Common myeloid progenitor, CD34-positive (primary cell): Measurements from ENCODE around the gene SH2D3C.

ENCODE experiments used
- CTCF ChIA-PET: fragments of 350-600 bp; sonication (Branson Sonifier 250); formaldehyde crosslinking; loops from one replicate; lab custom pipeline; 2021; ENCODE audit warnings: antibody characterized with exemption; lab: Charles Lee
- POLR2A ChIA-PET: fragments of 350-600 bp; sonication (Branson Sonifier 250); formaldehyde crosslinking; loops from one replicate; lab custom pipeline; 2021; ENCODE audit warnings: antibody characterized with exemption; lab: Charles Lee
- DNase-seq, 3 donors: peaks; one replicate each; pipeline versions ENCODE4 v3.0.0 to v3.0.0-alpha.2; 2013
- H3K27ac ChIP-seq, 2 experiments: 1 replicate in 1 of 2; 2 replicates in 1 of 2; pipeline ENCODE4 v1.7.0; 2013; ENCODE audit warnings: inconsistent platforms in 2 of 2, low read length in 2 of 2, mild to moderate bottlenecking in 2 of 2, low read depth in 1 of 2, moderate library complexity in 1 of 2; ENCODE audit not compliant: severe bottlenecking in 2 of 2, insufficient read depth in 1 of 2, poor library complexity in 1 of 2
- H3K27me3 ChIP-seq, 5 experiments: replicated peaks in 2 of 5; 1 replicate in 3 of 5; 2 replicates in 2 of 5; pipeline versions ENCODE4 v1.6.1 to v1.7.0; 2013; ENCODE audit warnings: low read length in 4 of 5, mild to moderate bottlenecking in 2 of 5, moderate library complexity in 2 of 5, inconsistent platforms in 1 of 5; ENCODE audit not compliant: insufficient read depth in 5 of 5, control insufficient read depth in 4 of 5
- H3K36me3 ChIP-seq, 4 experiments: 1 replicate in 2 of 4; 2 replicates in 2 of 4; pipeline versions ENCODE4 v1.6.1 to v1.7.0; 2013; ENCODE audit warnings: low read length in 3 of 4, control low read depth in 1 of 4, mild to moderate bottlenecking in 1 of 4; ENCODE audit not compliant: control insufficient read depth in 4 of 4, insufficient read depth in 4 of 4
- H3K4me1 ChIP-seq, 4 experiments: 1 replicate in 3 of 4; 2 replicates in 1 of 4; pipeline versions ENCODE4 v1.6.1 to v1.7.1; 2013; ENCODE audit warnings: low read length in 3 of 4, mild to moderate bottlenecking in 3 of 4, control low read depth in 1 of 4, inconsistent platforms in 1 of 4, moderate library complexity in 1 of 4; ENCODE audit not compliant: control insufficient read depth in 4 of 4, insufficient read depth in 4 of 4; ENCODE audit errors: control extremely low read depth in 1 of 4
- H3K4me3 ChIP-seq, 7 experiments: 1 replicate in 4 of 7; 2 replicates in 3 of 7; pipeline versions ENCODE4 v1.5.1 to v1.7.0; 2013; ENCODE audit warnings: mild to moderate bottlenecking in 7 of 7, low read length in 6 of 7, moderate library complexity in 6 of 7, inconsistent platforms in 2 of 7, low read depth in 2 of 7, control low read depth in 1 of 7; ENCODE audit not compliant: insufficient read depth in 4 of 7, control insufficient read depth in 1 of 7; ENCODE audit errors: extremely low read depth in 1 of 7
- H3K9me3 ChIP-seq, 5 experiments: 1 replicate in 4 of 5; 2 replicates in 1 of 5; pipeline versions ENCODE4 v1.6.1 to v1.7.1; 2013; ENCODE audit warnings: low read length in 4 of 5, mild to moderate bottlenecking in 2 of 5, inconsistent platforms in 1 of 5, low read depth in 1 of 5, moderate library complexity in 1 of 5; ENCODE audit not compliant: control insufficient read depth in 4 of 5, insufficient read depth in 2 of 5; ENCODE audit errors: control extremely low read depth in 1 of 5
- WGBS: methylation state at CpG from one replicate; pipeline ENCODE4 v1.1.5; 2013; ENCODE audit not compliant: insufficient coverage; 5-methylcytosine and 5-hydroxymethylcytosine counted together

SH2D3C gene

DNA sequence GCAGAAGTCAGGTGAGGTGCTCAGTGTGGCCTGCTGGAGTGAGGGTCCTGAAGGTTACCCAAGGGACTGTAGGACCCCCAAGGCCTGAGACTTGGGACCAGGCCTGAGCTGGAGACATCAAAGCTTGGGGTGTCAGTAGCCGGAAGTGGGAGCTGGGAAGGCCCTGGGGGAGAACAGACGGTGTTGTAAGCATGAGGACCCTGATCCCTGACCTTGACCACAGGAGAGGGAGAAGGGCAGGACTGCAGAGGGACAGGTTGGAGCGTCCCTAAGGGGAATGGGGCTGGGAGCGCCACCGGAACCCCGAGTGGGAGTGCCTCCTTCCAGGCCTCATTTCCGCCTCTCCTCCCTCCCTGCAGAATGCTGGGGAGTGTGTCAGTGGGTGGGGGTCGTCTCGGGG lies 62.1 kb downstream of the SH2D3C start:
- POLR2A ChIA-PET = interaction anchor here (1.5 kb wide), 1 partner anchor 19 kb away, joined by 5 read pairs; the partner anchor contains the start of gene TOR2A

DNA sequence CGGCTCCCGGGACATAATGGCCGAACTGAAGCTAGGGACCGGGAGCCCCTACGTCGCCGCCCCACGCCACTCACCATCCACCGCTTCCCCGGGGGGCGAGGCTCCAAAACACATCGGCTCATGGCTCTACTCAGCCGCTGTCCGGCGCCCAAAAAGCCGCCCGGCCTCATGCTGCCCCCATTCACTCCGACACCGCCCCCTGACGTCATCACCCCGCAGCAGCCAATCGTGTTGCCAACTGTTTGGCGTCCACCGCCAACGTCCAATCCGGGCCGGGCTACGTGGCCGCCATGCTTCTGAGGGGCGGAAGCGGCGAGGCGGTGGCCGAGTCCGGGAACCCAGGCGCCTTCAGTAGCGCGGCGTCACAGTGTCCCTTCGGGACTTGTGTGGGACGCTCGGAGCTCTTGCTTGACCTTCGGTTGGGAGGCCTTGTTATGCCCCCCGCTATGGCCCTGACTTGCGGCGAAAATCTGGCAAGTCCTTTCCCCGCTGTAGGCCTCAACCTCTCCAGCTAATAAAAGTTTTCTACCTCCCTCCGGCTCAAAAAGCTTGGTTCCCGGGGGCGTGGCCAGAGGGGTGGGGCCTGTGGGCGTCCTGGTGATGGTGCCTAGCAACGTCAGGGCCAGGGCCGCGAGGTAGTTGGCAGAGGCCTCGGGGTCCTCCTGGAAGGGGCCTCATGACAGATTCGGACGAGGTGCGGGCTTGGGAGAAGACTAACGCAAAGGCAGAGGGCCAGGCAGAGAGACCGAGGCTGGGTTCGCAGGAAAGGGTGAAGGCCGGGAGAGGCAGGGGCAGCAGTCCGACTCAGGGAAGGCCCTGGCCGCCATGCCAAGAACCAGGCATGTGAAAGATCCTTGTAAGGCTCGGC lies 62.8 kb downstream of the SH2D3C start, which contains the start of the genes PTRH1 and TTC16:
TSS of gene PTRH1 (minus strand) at position 194 of the 868 bp plus-strand sequence. CDS start at position 170, 24 bp downstream.
TSS of gene TTC16 (plus strand) at position 610 of the 868 bp plus-strand sequence. CDS start at position 677, 67 bp downstream.
- DNase-seq = peak; percentile 95 to 97 (median 97)
- H3K27ac ChIP-seq = peak within 1 kb of the TSS; percentile 25 to 81
- CTCF ChIA-PET = interaction anchor here (0.7 to 2.5 kb wide), 6 partner anchors 12 to 205 kb away, joined by 3 to 9 read pairs (median 3); partner anchors contain the start of gene TOR2A
- H3K4me1 ChIP-seq = peaks cover 0 to 30% (median 26%) of the 10 kb centered on the region in 4 experiments
- no peaks in the 10 kb centered on the region for H3K9me3 ChIP-seq
- POLR2A ChIA-PET = interaction anchor here (0.6 to 1.5 kb wide), 2 partner anchors 9 to 19 kb away, joined by 3 to 5 read pairs; partner anchors contain the start of gene TOR2A
- 8% methylated on average over 61 of the region's 65 CpGs for WGBS
- H3K4me3 ChIP-seq = peak within 1 kb of the TSS; percentile 59 to 91 (median 84)
- H3K36me3 ChIP-seq = no peaks in the 10 kb centered on the region
- peaks cover 0 to 4% (median 0%) of the 10 kb centered on the region in 5 experiments for H3K27me3 ChIP-seq

More for the DNA sequence above, 62.1 kb downstream of the SH2D3C start:
- peaks cover 0 to 23% (median 21%) of the 10 kb centered on the region in 4 experiments for H3K4me1 ChIP-seq
- no peaks in the 10 kb centered on the region for H3K9me3 ChIP-seq
- H3K27me3 ChIP-seq = peaks cover 0 to 4% (median 0%) of the 10 kb centered on the region in 5 experiments
- peak overlapping the region in 3 of 7 experiments; percentile 78 to 89 (median 84) for H3K4me3 ChIP-seq
- WGBS = 95% methylated on average over 7 of the region's 9 CpGs
- CTCF ChIA-PET = interaction anchor here (0.7 to 2.5 kb wide), 2 partner anchors 18 to 131 kb away, joined by 3 to 9 read pairs; partner anchors contain the start of gene TOR2A
- no peak for DNase-seq
- no peaks in the 10 kb centered on the region for H3K36me3 ChIP-seq
- H3K27ac ChIP-seq = peak overlapping the region in 1 of 2 experiments; percentile 25

GRCh38 chr9:127714951-127715469 lies 63.5 kb downstream of the SH2D3C start:
- H3K27me3 ChIP-seq = peaks cover 0 to 4% (median 0%) of the 10 kb centered on the region in 5 experiments
- no peak for DNase-seq
- CTCF ChIA-PET = interaction anchor here (0.7 to 2.5 kb wide), 6 partner anchors 10 to 206 kb away, joined by 3 to 9 read pairs (median 4); partner anchors contain the start of gene TOR2A
- H3K27ac ChIP-seq = peak overlapping the region in 1 of 2 experiments; percentile 81
- POLR2A ChIA-PET = interaction anchor here (0.6 to 1.5 kb wide), 2 partner anchors 9 to 20 kb away, joined by 3 to 5 read pairs; partner anchors contain the start of gene TOR2A
- no peaks in the 10 kb centered on the region for H3K9me3 ChIP-seq
- peak overlapping the region; percentile 59 to 91 (median 84) for H3K4me3 ChIP-seq
- 0% methylated on average over 32 of the region's 44 CpGs for WGBS
- H3K4me1 ChIP-seq = peaks cover 0 to 32% (median 26%) of the 10 kb centered on the region in 4 experiments
- no peaks in the 10 kb centered on the region for H3K36me3 ChIP-seq

DNA sequence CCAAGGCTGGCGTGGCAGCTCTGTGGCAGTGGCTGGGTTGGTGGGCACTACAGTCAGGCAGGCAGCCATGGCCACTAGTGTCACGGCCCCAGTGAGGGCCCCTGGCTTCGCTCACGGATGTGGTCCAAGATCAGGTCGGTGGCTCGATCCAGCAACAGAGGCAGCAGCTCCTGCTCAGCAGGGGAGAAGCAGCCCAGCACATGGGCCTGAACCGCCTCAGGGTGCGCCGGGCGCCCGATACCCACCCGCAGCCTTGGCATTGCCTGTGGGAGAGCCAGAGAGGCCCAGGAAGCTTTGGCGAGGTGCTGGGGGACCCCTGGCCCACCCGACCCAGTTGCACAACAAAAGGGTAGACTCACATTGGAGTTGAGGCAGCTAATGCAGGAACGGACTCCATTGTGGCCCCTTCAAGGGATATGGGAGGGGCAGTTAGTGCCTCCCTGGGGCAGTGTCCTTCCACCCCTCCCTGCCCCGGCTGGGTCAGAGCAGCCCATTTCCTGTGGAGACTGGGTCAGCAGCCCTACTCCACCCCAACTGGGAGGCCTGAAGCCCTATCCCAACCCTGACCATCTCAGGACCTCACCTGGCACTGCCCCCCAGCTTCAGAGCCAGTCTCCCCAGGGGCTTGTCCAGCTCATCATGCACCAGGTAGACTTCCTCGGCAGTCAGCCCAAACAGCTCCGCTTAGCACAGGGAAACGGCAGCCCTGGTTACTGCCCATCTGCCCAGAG lies 64.3 kb downstream of the SH2D3C start:
- Histone ChIP-seq H3K4me1 (peaks cover 0 to 30% (median 26%) of the 10 kb centered on the region in 4 experiments), H3K4me3 (peak overlapping the region in 3 of 7 experiments; percentile 6 to 89 (median 11)), H3K27ac (no peak overlapping the region), H3K36me3 (no peaks in the 10 kb centered on the region), H3K27me3 (peaks cover 0 to 4% (median 0%) of the 10 kb centered on the region in 5 experiments), H3K9me3 (no peaks in the 10 kb centered on the region)
- 84% methylated on average over 16 of the region's 19 CpGs for WGBS
- CTCF ChIA-PET = interaction anchor here (1.3 to 2.1 kb wide), 2 partner anchors 9 to 11 kb away, joined by 4 to 5 read pairs; no protein-coding TSS in a partner anchor
- DNase-seq = no peak
- POLR2A ChIA-PET = interaction anchor here (0.5 to 0.6 kb wide), 2 partner anchors 22 to 60 kb away, joined by 3 read pairs; no protein-coding TSS in a partner anchor

DNA sequence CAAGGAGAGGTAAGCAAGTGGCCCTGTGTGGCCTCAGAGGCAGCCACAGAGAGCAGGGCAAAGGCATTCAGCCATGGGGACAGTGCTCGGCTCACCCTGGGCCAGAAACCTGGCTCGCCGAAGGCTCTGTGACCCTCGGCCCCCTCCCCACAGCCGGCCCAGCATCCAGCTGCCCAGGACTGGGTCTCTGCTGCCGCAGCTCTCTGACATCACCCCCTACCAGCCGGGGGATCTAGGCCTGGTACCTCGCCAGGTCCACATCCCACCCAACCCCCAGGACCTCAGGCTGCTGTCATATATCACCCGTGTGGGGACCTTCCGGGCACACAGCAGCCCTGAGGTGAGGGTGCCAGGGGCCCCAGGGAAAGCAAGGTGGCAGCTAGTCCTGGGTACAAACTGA lies 65.6 kb downstream of the SH2D3C start:
- no peak overlapping the region for H3K27ac ChIP-seq
- 98% methylated on average over 8 of the region's 10 CpGs for WGBS
- DNase-seq = no peak
- no peak overlapping the region for H3K4me3 ChIP-seq
- H3K27me3 ChIP-seq = peaks cover 0 to 4% (median 0%) of the 10 kb centered on the region in 5 experiments
- no peaks in the 10 kb centered on the region for H3K36me3 ChIP-seq
- peaks cover 0 to 28% (median 26%) of the 10 kb centered on the region in 4 experiments for H3K4me1 ChIP-seq
- POLR2A ChIA-PET = no interaction called here
- H3K9me3 ChIP-seq = peaks cover 0 to 5% (median 0%) of the 10 kb centered on the region in 5 experiments
- CTCF ChIA-PET = interaction anchor here (1.2 to 2.1 kb wide), 2 partner anchors 8 to 22 kb away, joined by 3 to 5 read pairs; partner anchors contain the start of gene TOR2A

DNA sequence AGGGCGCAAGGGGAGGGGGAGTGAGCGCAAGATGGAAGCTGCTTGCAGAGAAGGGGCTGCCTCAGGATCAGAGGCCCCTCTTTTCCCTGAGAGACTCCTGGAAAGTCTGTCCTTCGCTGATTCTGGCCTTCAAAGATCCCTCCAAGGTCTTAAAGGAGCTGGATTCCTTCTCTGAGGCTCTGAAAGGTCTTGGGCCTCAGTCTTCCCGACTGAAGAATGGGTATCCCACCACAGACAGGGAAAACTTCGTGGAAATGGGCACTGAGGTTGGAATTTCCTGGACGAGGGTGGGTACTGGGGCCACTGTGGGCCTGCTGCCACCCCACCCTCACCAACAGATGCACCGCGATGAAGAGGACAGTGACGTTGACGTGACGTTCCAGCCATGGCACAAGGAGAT lies 66.1 kb downstream of the SH2D3C start:
- whole genome bisulfite sequencing = 93% methylated on average over 10 of the region's 11 CpGs
- ChIA-PET CTCF (interaction anchor here (1.2 to 1.6 kb wide), 2 partner anchors 21 to 22 kb away, joined by 3 read pairs; partner anchors contain the start of gene TOR2A), POLR2A (no interaction called here)
- peaks cover 0 to 28% (median 27%) of the 10 kb centered on the region in 4 experiments for H3K4me1 ChIP-seq
- H3K27me3 ChIP-seq = peaks cover 0 to 4% (median 0%) of the 10 kb centered on the region in 5 experiments
- peaks cover 0 to 5% (median 0%) of the 10 kb centered on the region in 5 experiments for H3K9me3 ChIP-seq
- H3K36me3 ChIP-seq = no peaks in the 10 kb centered on the region
- DNase-seq = no peak
- no peak overlapping the region for H3K27ac ChIP-seq
- H3K4me3 ChIP-seq = no peak overlapping the region
